HG03442 (cell line): ENCODE data around the gene CD276.
"Not testable (repeated sequence)": the region's sequence is repeated elsewhere in the genome, so short reads cannot be mapped to it uniquely, and the experiment has no call there.

Source experiments
- ATAC-seq: cut with Tn5 transposase; IDR thresholded peaks from one replicate; pipeline ENCODE4 v1.9.1; 2021; ENCODE audit warnings: mild to moderate bottlenecking, moderate library complexity; ENCODE audit not compliant: unreplicated experiment

The CD276 gene

DNA sequence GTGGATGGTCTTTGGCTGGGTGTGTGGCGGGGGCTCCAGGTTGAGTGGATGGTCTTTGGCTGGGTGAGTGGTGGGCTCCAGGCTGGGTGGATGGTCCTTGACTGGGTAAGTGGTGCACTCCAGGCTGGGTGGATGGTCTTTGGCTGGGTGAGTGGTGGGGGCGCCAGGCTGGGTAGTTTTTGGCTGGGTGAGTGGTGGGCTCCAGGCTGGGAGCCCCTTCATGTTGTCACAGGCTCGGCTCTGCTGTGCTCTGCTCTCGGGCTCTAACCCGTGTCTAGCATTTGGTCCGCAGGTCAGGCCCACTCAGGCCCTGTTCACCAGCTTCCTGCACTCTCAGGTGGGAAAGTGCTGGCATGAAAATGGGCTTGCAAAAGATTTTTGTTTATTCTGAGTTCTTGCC is 25.1 kb downstream of the CD276 start:
- ATAC-seq: no peak

DNA sequence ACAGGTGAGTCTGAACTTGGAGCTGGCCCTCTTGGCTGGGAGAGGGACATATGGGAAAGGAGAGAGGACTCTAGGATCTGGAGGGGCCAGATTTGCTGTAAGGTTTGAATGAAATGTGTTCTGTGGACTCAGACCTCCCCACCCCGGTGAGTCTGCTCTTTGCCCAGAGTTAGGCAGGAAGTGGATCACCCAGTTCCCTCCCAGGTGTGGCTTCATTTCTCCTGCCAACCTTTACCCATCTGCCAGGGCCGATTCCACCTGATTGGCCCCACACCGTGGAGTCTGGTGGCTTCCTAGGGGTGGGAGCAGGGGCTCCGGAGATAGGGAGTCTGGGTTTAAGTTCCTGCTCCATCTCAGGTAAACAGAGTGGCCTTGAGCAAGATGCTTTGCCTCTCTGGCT is 25.5 kb downstream of the CD276 start:
- no peak for ATAC-seq

DNA sequence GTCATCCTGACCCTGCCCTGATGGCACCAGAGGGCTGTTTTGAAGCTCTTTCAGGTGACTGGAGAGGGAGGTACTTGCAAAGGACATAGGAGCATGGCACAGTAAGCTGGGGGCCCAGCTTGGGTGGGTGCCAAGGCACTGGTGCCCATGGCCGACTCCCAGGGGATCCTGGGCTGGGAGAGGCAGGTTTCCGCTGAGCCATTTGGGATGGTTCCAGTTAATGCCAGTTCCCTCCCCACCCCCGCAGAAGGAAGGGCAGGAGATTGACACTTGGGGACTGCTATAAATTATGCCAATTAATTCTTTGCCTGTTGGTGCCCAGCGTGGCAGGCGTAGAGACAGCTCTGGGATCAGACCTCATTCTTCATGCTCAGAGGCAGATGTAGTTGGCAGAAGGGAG is 26.1 kb downstream of the CD276 start:
- ATAC-seq: no peak

DNA sequence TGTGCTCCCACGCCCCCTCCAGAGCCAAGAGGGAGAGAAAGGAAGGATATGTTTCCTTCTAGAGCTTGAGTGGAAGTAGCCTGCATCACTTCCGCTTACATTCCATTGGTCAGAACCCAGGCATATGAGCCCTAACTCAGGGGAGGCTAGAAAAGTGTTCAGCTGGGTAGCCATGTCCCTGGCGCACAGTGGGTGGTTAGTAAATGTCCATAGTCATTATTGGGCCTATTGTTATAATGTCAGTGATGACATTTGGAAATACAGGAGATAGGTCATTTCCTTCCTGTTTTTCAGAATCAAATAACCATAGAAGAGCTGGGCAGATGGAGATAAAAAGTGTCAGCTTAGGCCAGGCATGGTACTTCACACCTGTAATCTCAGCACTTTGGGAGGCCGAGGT is 27.3 kb downstream of the CD276 start:
- no peak for ATAC-seq

DNA sequence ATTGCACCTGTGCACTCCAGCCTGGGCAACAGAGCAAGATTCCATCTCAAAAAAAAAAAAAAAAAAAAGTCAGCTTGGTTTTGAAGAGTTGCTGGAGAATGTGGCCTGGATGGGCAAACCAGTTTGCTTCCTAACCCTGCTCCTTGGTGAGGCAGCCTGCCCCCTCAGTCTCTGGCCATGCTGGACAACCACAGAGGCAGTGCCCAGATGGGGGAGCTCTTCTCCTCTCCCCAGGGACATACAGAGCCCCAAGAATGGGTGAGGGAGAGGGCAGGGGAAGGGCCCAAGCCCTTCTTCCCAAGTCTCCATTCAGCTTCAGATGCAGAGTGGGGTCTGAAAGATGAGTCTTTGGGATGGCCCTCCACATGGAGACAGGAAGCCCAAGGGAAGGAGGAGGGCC is 27.9 kb downstream of the CD276 start:
- ATAC-seq: no peak

DNA sequence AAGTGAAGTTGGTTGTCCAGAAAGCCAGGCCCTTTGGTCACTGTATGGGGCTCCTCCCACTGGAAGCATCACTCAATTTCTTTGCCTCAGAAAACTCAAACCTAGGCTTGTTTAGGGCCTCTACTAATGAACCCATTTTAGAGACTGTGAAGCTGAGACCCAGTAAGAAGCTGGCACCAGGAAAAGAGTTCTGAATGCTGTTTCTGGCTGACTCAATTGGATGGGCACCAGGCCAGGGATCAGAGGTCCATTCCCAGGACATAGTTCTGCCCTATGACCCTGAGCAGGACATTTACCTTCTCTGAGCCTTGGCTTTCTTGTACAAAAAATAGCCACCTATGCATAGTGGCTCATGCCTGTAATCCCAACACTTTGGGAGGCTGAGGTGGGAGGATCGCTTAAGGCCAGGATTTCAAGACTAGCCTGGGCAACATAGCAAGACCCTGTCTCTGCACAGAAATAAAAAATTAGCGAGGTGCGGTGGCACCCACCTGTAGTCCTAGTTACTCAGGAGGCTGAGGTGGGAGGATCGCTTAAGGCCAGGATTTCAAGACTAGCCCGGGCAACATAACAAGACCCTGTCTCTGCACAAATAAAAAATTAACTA is 30.6 kb downstream of the CD276 start:
- no peak for ATAC-seq

DNA sequence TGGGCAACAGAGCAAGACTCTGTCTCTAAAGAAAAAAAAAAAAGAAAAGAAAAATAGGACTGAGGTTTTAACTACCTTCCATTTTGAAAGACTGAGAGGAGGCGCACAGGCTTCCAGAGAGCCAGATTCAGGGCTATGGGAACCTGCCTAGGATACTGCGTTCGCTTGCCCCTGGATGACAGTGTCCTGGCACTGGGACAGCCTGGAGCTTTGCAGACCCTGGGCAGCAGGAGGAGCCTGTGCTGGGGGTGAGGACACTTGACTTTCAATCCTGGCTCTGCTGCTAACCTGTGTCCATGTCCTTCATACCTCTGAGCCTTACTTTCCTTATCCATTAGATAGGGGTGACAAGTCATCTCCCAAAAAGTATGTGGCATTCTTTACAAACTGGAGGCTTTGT is 31.2 kb downstream of the CD276 start:
- no peak for ATAC-seq

DNA sequence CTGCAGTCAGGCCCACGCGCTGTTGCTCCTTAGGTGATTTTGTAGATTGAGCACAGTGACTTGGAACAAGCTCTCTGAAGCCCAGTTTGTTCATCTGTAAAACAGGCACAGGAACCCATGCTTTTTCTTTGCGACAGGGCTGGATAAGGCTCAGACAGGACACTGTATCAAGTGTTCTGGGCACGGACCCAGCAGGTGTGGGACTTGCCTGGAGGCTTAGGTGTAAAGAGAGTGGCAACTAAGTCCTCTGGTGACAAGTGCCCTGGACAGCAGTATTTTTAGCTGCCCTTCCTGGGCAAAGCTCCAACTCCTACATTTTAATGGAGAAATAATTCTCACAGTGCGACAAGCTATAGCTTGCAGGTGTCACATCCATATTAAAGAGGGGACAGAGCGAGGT is 32.2 kb downstream of the CD276 start:
- no peak for ATAC-seq

DNA sequence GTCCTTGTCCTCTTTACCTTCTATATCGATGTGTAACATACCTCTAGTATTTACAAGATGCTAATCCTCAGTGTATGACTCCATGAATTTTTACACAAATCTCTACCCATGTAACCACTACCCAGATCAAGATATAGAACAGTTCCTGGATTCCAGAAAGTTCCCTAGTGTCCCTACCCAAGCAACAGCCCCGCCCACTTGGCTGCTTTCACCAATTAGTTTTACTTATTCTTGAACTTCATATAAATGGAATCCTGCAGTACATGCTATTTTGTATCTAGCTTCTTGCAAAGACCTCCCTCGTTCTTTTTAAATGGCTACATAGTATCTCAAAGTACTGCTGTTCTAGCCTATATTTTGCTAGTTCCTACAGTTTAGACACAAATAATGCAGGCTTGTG is 33.0 kb downstream of the CD276 start:
- ATAC-seq: no peak

DNA sequence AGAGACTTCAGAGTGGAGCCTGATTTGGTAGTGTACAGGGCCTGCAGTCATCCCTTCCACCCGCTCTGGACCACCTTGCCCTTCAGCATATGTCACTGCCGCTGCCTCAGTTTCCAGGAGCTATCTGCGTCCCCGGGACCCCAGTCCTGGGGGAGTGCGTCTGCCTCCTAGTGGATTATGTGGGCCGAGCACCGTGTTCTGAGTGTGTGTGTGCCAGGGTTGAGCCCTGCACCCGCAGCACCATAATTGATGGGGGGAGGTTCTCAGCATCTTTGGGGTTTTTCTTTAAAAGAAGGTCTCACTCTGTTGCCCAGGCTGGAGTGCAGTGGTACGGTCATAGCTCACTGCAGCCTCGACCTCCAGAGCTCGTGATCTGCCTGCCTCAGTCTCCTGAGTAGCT is 33.6 kb downstream of the CD276 start:
- no peak for ATAC-seq

DNA sequence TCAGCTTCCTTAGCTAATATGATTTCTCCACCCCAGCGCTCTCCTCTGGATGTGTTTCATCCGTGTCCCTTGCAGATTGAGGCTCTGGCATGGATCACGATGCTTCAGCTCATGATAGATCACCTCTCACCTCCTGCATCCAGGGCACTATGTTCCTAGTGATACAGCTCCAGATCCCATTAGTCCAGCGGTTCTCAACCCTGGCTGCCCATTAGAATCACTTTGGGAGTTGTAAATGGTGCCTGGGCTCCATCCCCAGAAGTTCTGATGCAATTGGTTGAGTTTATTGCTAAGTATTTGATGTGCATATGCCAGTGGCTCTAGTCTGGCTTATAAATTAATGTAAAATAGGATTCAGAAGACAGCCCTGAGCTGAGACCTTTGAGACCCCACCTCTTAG is 34.5 kb downstream of the CD276 start:
- ATAC-seq: no peak

DNA sequence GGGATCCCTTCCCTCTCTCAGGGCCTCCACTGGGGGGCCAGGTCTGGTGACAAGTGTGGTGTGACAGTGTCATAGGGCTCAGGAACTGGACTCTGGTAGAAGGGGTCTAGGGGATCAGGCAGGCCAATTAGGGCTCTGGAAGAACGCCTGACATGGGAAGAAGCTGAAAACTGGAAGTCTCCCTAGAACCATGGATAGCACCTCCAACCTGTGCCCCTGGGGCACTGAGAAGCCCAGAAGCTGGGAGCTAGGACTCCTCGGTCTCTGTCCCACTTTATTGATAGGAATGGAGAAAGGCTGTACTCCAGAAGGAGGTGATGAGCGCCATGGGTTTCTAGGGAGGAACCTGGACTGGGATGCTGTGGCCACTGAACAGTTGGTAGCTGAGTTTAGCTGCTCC is 38.2 kb downstream of the CD276 start:
- ATAC-seq: no peak

DNA sequence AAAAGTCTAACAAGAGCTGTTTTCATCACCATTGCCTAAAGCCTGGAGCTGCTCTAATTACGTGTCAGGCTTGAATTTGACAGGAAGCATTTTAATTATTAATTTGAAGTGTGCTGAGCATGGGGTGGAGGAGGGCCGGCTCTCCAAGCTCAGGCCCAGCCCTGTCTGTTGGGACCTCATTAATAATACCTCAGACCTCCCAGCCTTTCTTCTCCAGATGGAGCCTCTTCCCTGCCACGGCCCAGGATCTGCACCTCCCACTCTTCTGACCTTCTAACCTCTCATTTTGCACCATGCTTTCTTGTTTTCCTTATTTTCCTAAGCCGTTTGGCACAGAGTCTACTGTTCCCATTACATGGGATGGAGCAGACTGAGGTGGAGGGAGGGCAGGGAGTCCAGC is 39.0 kb downstream of the CD276 start:
- no peak for ATAC-seq

DNA sequence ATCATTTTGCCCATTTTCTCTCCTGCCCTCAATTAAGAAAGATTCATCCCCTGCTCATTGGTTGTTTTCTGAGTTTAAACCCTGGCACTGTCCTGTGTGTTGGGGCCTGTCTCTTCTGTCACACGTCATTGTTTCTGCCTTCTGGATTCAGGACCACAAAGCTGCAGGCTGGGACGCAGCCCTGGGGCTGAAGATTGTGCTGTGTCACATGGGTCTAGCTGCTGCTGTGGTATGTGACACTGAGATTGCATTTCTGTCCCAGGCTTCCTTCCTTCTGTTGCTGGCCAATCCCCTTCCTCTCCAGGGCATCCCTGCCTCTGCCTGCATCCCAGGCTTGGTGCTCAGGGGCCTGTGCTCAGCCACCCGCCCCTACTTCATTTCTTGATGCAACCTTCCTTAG is 40.0 kb downstream of the CD276 start:
- ATAC-seq: no peak

DNA sequence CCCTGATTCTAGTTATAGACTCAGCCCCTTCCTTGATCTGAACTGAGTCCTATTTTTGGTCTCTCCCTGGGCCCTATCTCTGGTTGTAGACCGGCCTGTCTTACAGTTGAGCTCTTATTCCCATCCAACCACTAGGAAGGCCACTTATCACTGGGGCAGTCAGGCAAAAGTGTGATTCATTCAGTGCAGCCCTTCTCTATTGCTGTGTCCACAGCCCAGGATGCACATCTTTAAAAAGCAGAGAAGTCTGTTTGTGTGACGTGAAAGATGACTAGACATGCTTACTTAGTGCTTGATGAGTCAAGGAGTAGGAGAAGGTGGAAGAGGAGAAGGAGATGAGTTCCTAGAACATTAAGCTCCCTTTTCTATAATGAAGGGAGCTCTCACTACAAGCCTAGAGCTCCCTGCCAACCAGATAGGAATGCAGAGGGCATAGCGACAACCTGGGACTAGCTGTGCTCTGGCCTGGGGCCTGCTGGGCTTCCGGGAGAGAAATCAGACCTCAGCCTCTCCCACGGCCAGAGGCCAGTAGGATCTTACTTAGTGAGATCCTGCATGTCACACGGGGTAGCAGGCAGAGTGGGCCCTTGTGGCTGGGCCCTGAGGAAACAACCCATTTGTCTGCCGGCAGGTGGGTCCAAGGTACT is 43.3 kb downstream of the CD276 start:
- no peak for ATAC-seq

DNA sequence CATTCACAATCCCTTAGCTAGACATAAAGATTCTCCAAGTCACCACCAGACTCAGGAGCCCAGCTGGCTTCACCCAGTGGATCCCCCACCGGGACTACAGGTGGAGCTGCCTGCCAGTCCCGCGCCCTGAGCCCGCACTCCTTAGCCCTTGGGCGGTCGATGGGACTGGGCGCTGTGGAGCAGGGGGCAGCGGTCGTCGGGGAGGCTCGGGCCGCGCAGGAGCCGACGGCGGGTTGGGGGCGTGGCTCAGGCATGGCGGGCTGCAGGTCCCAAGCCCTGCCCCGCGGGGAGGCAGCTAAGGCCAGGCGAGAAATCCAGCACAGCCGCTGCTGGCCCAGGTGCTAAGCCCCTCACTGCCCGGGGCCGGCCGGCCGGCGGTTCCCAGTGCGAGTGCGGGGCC is 47.9 kb downstream of the CD276 start:
- not testable (repeated sequence) for ATAC-seq

DNA sequence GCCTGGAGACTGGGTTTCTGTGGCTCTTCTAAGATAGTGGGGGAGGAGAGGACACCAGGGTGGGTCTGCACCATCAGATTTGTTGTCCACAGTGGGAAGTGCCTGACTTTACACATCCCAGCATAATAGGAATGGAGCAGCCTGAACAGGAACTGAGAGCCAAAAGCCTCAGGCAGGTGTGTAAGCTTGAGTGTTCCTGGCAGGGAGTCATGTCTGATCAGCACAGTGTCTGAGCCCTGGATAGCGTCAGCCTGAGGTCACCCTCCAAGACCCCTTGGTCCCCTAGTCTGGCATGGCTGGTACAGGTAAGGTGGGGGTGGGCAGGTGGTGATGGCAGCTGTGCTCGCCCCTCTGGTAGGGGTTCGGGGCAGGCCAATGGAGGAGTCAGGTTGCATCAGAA is 48.7 kb downstream of the CD276 start:
- no peak for ATAC-seq

DNA sequence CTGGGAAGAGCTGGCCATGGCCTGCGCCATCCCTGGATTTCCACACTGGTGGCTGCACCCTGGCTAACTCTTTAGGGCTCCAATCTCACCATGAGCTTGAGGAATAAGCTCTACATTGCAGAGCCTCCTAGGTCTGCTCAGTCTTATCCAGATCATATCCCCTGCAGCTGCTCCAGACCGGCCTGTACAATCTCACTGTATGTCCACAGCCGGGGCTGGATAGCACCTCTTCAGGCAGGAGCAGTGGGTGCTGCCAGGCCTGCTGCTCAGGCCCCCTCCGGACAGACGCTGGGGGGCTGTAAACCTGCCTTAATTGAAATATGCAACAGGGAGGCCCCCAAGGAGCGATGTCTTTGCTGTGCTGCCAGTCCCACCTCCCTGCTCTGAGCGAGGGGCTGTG is 53.4 kb downstream of the CD276 start:
- ATAC-seq: no peak

DNA sequence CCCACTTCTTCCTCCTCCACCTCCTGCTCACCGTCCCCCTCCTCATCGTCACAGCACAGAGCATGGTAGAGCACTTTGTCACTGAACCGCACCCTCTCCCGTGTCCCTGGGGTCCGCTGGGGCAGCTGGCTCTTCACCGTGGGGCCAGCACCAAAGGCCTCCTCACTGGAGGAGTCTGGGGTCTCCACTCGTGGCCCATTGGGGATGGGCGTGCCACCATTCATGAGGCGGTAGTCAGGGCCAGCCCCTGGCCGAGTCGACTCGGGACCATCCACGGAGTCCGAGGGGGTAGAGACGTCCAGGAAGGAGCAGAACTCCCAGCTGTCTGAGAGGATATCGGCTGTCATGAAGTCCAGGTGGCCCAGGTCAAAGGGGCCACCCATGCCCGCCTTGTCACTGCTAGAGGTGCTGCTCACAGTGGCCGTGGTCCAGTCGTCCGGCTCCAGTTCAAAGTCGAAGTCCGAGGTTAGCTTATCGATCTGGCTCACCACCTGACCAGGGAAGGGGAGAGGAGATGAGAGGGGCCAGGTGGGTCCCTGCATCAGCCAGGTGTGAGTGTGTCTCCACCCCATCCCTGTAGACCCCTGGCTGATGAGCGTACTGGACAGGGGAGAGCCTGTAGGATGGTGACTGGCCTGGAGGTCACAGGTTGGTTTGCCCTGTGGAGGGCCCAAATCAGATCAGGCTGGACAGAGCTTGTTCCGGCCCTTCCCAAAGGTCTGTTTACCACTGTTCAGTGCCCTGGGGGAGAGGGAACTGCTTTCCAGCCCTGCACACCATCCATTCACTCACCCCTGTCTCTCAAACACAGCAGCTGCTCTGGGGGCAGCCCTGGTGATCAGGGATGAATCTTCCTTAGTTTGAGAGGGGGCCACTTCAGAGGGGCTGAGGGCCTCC is 56.2 kb downstream of the CD276 start:
- ATAC-seq: no peak

DNA sequence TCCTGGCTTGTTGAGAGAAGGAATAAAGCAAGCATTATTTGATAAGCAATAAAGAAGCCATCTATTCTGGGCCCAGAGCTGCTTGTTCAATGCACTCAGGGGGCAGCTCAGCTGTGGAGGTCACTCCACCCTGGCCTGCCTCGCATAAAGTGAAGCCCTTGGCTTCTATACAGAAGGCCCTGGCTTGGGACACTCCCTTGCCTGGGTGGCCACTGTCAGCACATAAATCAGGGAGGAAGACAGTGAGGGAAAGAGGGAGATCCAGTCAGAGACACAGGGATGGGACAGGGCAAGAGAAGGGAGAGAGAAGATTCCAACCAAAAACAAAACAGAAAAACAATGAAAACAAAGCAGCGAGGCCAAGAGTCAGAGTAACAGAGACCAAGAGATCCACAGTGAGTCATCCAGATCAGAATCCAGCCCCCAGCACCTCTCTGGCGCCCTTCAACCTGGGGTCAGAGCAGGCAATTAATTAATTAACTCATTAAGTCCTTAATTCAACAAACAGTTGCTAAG is 57.2 kb downstream of the CD276 start:
- no peak for ATAC-seq

DNA sequence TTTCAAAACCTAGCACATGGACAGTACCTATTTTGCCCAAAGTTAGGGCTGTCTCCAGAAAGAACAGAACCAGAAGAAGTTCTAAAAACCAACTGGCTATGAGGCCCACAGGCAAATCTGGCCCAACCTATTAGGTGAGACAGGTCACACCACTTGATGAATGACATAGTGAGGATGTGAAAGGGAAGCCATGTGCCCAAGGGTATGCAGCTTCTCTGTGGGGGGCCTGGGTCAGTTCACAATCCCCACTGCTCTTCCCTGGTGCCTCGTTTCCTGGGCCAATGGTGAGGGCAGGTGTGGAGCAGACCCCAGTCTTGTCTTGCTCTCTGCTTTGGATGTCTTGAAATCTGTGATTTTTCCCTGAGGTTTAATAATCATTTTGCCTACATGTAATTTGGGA is 60.1 kb downstream of the CD276 start:
- no peak for ATAC-seq

DNA sequence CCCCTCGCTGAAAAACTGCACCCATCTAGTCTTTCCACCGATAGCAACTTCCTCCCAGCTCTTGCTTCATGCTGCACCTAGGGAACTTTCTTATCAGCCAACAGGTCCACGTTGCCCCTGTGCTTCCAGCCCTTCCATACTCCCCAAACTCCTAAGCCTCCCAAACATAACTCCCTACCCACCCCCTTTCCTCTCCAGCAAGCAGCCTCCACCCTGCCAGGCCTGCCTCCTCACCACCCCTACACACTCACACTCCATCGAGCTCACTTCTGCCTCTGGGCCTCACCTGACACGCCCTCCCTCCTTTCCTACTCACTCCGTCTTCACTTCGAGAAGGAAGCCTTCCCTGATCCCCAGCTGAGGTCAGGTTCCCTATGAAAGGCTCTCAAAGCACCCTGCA is 60.9 kb downstream of the CD276 start:
- no peak for ATAC-seq
